ENCODE measurements around the gene GFM1. TPM values are rescaled to one million over a fixed set of nuclear protein-coding genes. Genes with fewer than 3 reads are reported as not detected.

Gene GFM1
- total and polyA plus RNA-seq, 2 experiments from 2014 or later: 24.5 to 59.9 TPM

DNA sequence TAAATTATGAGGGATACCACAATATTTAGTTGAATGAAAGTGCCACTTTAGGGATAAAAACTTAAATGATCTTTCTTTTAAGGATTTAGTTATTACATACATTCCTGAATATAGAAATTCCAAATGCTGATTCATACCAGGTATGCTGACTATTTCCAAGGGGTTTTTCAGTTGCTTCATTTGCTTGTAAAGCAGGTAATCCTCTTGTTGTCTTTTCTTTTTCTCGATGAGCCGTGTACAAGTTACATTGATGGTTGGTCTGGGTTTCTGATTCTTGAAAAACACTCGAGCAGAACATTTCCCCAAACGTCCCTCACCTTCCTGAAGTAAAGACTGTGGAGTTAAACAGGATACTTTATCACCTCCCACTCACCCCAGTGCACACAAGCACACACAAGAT lies 66.3 kb downstream of the GFM1 start:
- H3K27me3 ChIP-seq (ENCODE audit: insufficient read depth): no peaks in the 10 kb centered on the region
- Mint-ChIP-seq H3K36me3 (ENCODE audit: low read depth) (peaks cover 6% of the 10 kb centered on the region; the same call in 2 of the 3 replicates), H3K4me3 (no peak overlapping the region), H3K4me1 (peaks cover 24% of the 10 kb centered on the region; the same call in 2 of the 3 replicates), H3K9me3 (no peaks in the 10 kb centered on the region), H3K27me3 (ENCODE audit: insufficient read depth, low read depth, poor library complexity) (no peaks in the 10 kb centered on the region), H3K27ac (peak overlapping the region; percentile 59; the same call in 1 of the 2 replicates)
- no peak overlapping the region for H3K4me3 ChIP-seq
- H3K9me2 ChIP-seq (ENCODE audit: insufficient read depth): no peaks in the 10 kb centered on the region
- TF ChIP-seq STAT1 (IDR thresholded peaks at IDR 0.05; ENCODE audit: unreplicated experiment): no peak
- TF ChIP-seq ZNF462 (CRISPR knock-in tag; IDR thresholded peaks at IDR 0.05): no peak
- TF ChIP-seq NANOG (IDR thresholded peaks at IDR 0.05; ENCODE audit: borderline replicate concordance): no peak
- DNase-seq (ENCODE audit: low spot score) (no peak), ATAC-seq (no peak)
- no peaks in the 10 kb centered on the region for H4K20me1 ChIP-seq (replicated peaks; ENCODE audit: insufficient read depth)
- H3F3A ChIP-seq (replicated peaks; ENCODE audit: low read depth): no peaks in the 10 kb centered on the region
- H3K36me3 ChIP-seq (ENCODE audit: insufficient read depth): no peaks in the 10 kb centered on the region
- no peaks in the 10 kb centered on the region; the same call in 1 of the 2 replicates for H3K4me1 ChIP-seq (ENCODE audit: insufficient read depth)
- no peak overlapping the region for H2AFZ ChIP-seq
- H3K79me2 ChIP-seq (replicated peaks; ENCODE audit: insufficient read depth): no peaks in the 10 kb centered on the region
- H3K27ac ChIP-seq (ENCODE audit: low read depth): no peak overlapping the region
- H3K4me2 ChIP-seq: no peak overlapping the region

DNA sequence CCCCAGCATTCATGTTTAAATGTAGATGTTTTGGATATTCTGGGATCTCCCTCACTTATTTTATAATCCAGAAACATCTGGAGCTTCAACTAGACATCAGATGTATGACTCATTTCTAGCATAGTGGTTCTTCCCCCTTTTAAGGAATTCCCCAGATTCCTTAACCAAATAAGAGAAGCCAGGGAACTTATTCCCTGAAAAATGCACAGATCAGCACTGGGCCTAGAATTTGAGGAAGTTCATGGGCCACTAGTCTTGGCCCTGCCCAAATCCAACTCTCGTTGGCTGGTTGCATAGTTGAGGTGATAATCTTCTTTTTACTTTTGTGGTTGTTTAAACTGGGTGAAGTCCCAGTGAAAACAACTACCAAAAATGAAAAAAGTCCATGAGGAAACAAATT lies 67.6 kb downstream of the GFM1 start:
- Histone ChIP-seq H3K9me2 (ENCODE audit: insufficient read depth) (no peaks in the 10 kb centered on the region), H3K4me1 (ENCODE audit: insufficient read depth) (no peaks in the 10 kb centered on the region; the same call in 1 of the 2 replicates), H4K20me1 (replicated peaks; ENCODE audit: insufficient read depth) (no peaks in the 10 kb centered on the region), H3K27ac (ENCODE audit: low read depth) (no peak overlapping the region; the same call in 1 of the 2 replicates), H3K27me3 (ENCODE audit: insufficient read depth) (no peaks in the 10 kb centered on the region), H3F3A (replicated peaks; ENCODE audit: low read depth) (no peaks in the 10 kb centered on the region), H2AFZ (no peak overlapping the region), H3K36me3 (ENCODE audit: insufficient read depth) (no peaks in the 10 kb centered on the region), H3K4me3 (no peak overlapping the region), H3K4me2 (no peak overlapping the region), H3K79me2 (replicated peaks; ENCODE audit: insufficient read depth) (no peaks in the 10 kb centered on the region)
- Mint-ChIP-seq H3K4me1 (peaks cover 24% of the 10 kb centered on the region; the same call in 2 of the 3 replicates), H3K27ac (0 out of 2 replicates have a peak overlapping the region, but pooled peaks have one; percentile 47), H3K27me3 (ENCODE audit: insufficient read depth, low read depth, poor library complexity) (no peaks in the 10 kb centered on the region), H3K4me3 (no peak overlapping the region), H3K36me3 (ENCODE audit: low read depth) (peaks cover 6% of the 10 kb centered on the region; the same call in 2 of the 3 replicates), H3K9me3 (no peaks in the 10 kb centered on the region)
- ATAC-seq (no peak), DNase-seq (ENCODE audit: low spot score) (no peak)
- TF ChIP-seq NANOG (IDR thresholded peaks at IDR 0.05; ENCODE audit: borderline replicate concordance) (no peak), ZNF331 (CRISPR knock-in tag; IDR thresholded peaks at IDR 0.05; ENCODE audit: low read depth) (no peak), JUNB (IDR thresholded peaks at IDR 0.05; ENCODE audit: unreplicated experiment) (no peak), ZNF462 (CRISPR knock-in tag; IDR thresholded peaks at IDR 0.05) (no peak), ZNF114 (CRISPR knock-in tag; IDR thresholded peaks at IDR 0.05) (no peak), POLR2AphosphoS5 (IDR thresholded peaks at IDR 0.05; ENCODE audit: low read depth) (no peak)
